CD14-positive monocyte (primary cell): ENCODE measurements around the gene RIT2. TPM values are rescaled to one million over a fixed set of nuclear protein-coding genes. Genes with fewer than 3 reads are reported as not detected.

Experiments used
- DNase-seq, 3 donors: peaks; one replicate each; pipeline ENCODE4 v3.0.0-alpha.2; 2011 to 2022
- H2AFZ ChIP-seq: 2 replicates; pipeline ENCODE4 v1.6.0; 2012; ENCODE audit warnings: mild to moderate bottlenecking, low read depth, low read length, inconsistent platforms; ENCODE audit not compliant: insufficient read depth, poor library complexity, severe bottlenecking
- H3K27ac ChIP-seq, 2 donors: 1 replicate in 1 of 2; 2 replicates in 1 of 2; pipeline ENCODE4 v1.5.1; 2012 to 2013; ENCODE audit warnings: low read length in 2 of 2, control low read depth in 1 of 2, inconsistent platforms in 1 of 2, low read depth in 1 of 2, mild to moderate bottlenecking in 1 of 2
- H3K27me3 ChIP-seq, 2 donors: one replicate each; pipeline versions ENCODE4 v1.6.0 to v1.6.1; 2011 to 2013; ENCODE audit warnings: low read length in 2 of 2; ENCODE audit not compliant: control insufficient read depth in 2 of 2, insufficient read depth in 2 of 2
- H3K36me3 ChIP-seq, 2 donors: replicated peaks in 1 of 2; 1 replicate in 1 of 2; 2 replicates in 1 of 2; pipeline versions ENCODE4 v1.5.1 to v1.6.1; 2012 to 2013; ENCODE audit warnings: low read length in 2 of 2, control low read depth in 1 of 2, inconsistent platforms in 1 of 2, mild to moderate bottlenecking in 1 of 2; ENCODE audit not compliant: insufficient read depth in 2 of 2, control insufficient read depth in 1 of 2
- H3K4me1 ChIP-seq, 2 donors: 1 replicate in 1 of 2; 2 replicates in 1 of 2; pipeline versions ENCODE4 v1.5.1 to v1.6.1; 2012 to 2013; ENCODE audit warnings: low read length in 2 of 2, control low read depth in 1 of 2, inconsistent platforms in 1 of 2, mild to moderate bottlenecking in 1 of 2, moderate library complexity in 1 of 2; ENCODE audit not compliant: insufficient read depth in 2 of 2, control insufficient read depth in 1 of 2
- H3K4me2 ChIP-seq: replicated peaks from 2 replicates; pipeline ENCODE3; 2012; ENCODE audit warnings: low read length, moderate library complexity, mild to moderate bottlenecking; ENCODE audit not compliant: poor library complexity, severe bottlenecking; ENCODE audit errors: extremely low read depth
- H3K4me3 ChIP-seq, 3 experiments: fragments of 200-600 bp in 1 of 3; sonication (generic) in 1 of 3; replicated peaks in 1 of 3; 1 replicate in 2 of 3; 2 replicates in 1 of 3; pipeline ENCODE4 v1.5.1; 2011 to 2013; ENCODE audit warnings: low read length in 3 of 3, mild to moderate bottlenecking in 3 of 3, control low read depth in 2 of 3, low read depth in 2 of 3, inconsistent platforms in 1 of 3, moderate library complexity in 1 of 3
- H3K79me2 ChIP-seq: 2 replicates; pipeline ENCODE4 v1.6.0; 2012; ENCODE audit warnings: mild to moderate bottlenecking, control low read depth, inconsistent platforms, low read length, moderate library complexity; ENCODE audit not compliant: insufficient read depth
- H3K9ac ChIP-seq: 2 replicates; pipeline ENCODE4 v1.6.0; 2017; ENCODE audit warnings: low read length, mild to moderate bottlenecking; ENCODE audit not compliant: insufficient read depth, poor library complexity, severe bottlenecking
- H3K9me3 ChIP-seq, 2 donors: replicated peaks in 1 of 2; 1 replicate in 1 of 2; 2 replicates in 1 of 2; pipeline versions ENCODE4 v1.5.1 to v1.6.1; 2012 to 2013; ENCODE audit warnings: low read length in 2 of 2, control low read depth in 1 of 2; ENCODE audit not compliant: control insufficient read depth in 1 of 2, insufficient read depth in 1 of 2
- H4K20me1 ChIP-seq: 2 replicates; pipeline ENCODE4 v1.6.0; 2012; ENCODE audit warnings: mild to moderate bottlenecking, low read length, control low read depth, moderate library complexity; ENCODE audit not compliant: insufficient read depth
- H3K27ac Mint-ChIP-seq, 7 donors: one replicate each; pipeline ENCODE4 v1.8.0; 2020; ENCODE audit warnings: mild to moderate bottlenecking in 7 of 7, mixed read lengths in 7 of 7, moderate library complexity in 6 of 7, inconsistent platforms in 2 of 7
- H3K27me3 Mint-ChIP-seq, 3 donors: one replicate each; pipeline ENCODE4 v1.8.0; 2021 to 2022; ENCODE audit warnings: low read depth in 3 of 3, mild to moderate bottlenecking in 3 of 3, mixed read lengths in 3 of 3, moderate library complexity in 3 of 3, inconsistent platforms in 1 of 3
- H3K36me3 Mint-ChIP-seq, 2 donors: one replicate each; pipeline ENCODE4 v1.8.0; 2020; ENCODE audit warnings: mixed read lengths in 2 of 2, inconsistent platforms in 1 of 2, mild to moderate bottlenecking in 1 of 2
- H3K4me1 Mint-ChIP-seq: one replicate; pipeline ENCODE4 v1.8.0; 2020; ENCODE audit warnings: mild to moderate bottlenecking, mixed read lengths
- H3K4me3 Mint-ChIP-seq, 2 donors: one replicate each; pipeline ENCODE4 v1.8.0; 2020; ENCODE audit warnings: mild to moderate bottlenecking in 2 of 2, mixed read lengths in 2 of 2, moderate library complexity in 1 of 2
- H3K9me3 Mint-ChIP-seq, 7 donors: one replicate each; pipeline ENCODE4 v1.8.0; 2020 to 2022; ENCODE audit warnings: mixed read lengths in 7 of 7, mild to moderate bottlenecking in 6 of 7, moderate library complexity in 6 of 7, inconsistent platforms in 2 of 7
- WGBS: methylation state at CpG from one replicate; pipeline ENCODE4 v1.1.5; 2013; ENCODE audit warnings: missing lambda C conversion rate; ENCODE audit not compliant: insufficient coverage; 5-methylcytosine and 5-hydroxymethylcytosine counted together
- intact Hi-C, 2 donors: fragments of 100-400 bp; cut with micrococcal nuclease; formaldehyde crosslinking; loops; one replicate each; pipeline versions ENCODE4 v1.15.0 to v1.15.1; 2023
- polyA plus RNA-seq, 3 donors: library from polyadenylated mRNA; depleted of rRNA in 1 of 3; unstranded in 2 of 3; stranded (reverse) in 1 of 3; fragments of 300-500 nt in 2 of 3; fragments of >200 nt in 1 of 3; fragmentation: Illumina TruSeq in 2 of 3; gene quantifications; 1 replicate in 2 of 3; 2 replicates in 1 of 3; pipeline ENCODE4 v1.2.3, GENCODE V29; 2012 to 2021
- TF ChIP-seq, protein P1 (sequence below): fragments of 200-600 bp; IDR thresholded peaks from one replicate; pipeline ENCODE4 v1.8.0; 2022; ENCODE audit warnings: antibody characterized with exemption, mild to moderate bottlenecking

The RIT2 gene
- polyA plus RNA-seq, 3 donors = not detected

GRCh38 chr18:42719221-42719620, 396.3 kb downstream of the RIT2 start:
- Histone ChIP-seq H3K9me3 (no peaks in the 10 kb centered on the region), H3K4me3 (no peak overlapping the region), H3K79me2 (no peaks in the 10 kb centered on the region), H3K36me3 (no peaks in the 10 kb centered on the region), H2AFZ (no peak overlapping the region), H4K20me1 (no peaks in the 10 kb centered on the region), H3K9ac (no peak overlapping the region), H3K4me2 (no peak overlapping the region), H3K4me1 (no peaks in the 10 kb centered on the region), H3K27me3 (no peaks in the 10 kb centered on the region), H3K27ac (no peak overlapping the region)
- Mint-ChIP-seq H3K9me3 (peaks cover 0 to 5% (median 0%) of the 10 kb centered on the region in 7 donors), H3K27me3 (no peaks in the 10 kb centered on the region), H3K4me3 (no peak overlapping the region), H3K36me3 (no peaks in the 10 kb centered on the region), H3K4me1 (no peaks in the 10 kb centered on the region), H3K27ac (no peak overlapping the region)
- DNase-seq = no peak
- WGBS = 75% methylated on average over 2 of the region's 6 CpGs
- intact Hi-C loops = no loop called here
- TF ChIP-seq, protein P1, sequence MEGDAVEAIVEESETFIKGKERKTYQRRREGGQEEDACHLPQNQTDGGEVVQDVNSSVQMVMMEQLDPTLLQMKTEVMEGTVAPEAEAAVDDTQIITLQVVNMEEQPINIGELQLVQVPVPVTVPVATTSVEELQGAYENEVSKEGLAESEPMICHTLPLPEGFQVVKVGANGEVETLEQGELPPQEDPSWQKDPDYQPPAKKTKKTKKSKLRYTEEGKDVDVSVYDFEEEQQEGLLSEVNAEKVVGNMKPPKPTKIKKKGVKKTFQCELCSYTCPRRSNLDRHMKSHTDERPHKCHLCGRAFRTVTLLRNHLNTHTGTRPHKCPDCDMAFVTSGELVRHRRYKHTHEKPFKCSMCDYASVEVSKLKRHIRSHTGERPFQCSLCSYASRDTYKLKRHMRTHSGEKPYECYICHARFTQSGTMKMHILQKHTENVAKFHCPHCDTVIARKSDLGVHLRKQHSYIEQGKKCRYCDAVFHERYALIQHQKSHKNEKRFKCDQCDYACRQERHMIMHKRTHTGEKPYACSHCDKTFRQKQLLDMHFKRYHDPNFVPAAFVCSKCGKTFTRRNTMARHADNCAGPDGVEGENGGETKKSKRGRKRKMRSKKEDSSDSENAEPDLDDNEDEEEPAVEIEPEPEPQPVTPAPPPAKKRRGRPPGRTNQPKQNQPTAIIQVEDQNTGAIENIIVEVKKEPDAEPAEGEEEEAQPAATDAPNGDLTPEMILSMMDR = no peak

DNA sequence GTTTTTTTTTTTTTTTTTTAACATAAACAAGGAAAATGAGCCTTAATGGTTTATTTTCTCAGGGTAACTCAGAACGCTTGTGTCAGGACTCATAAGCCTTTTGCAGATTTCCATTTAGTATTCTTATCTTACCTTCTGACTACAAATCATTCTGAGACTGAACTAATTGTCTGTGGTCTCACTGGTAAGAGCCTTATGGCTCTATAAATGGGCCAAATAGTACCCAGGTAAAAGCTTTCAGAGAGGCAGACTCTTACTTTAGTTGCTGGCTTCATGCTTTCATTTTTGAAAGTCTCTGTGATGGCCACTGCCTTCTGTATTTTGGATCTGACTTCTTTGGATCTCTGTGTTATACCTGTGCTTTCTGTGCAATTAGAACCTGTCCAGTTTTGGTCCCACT, 403.4 kb downstream of the RIT2 start:
- no peak overlapping the region for H3K9ac ChIP-seq
- TF ChIP-seq, protein P1 = no peak
- no peaks in the 10 kb centered on the region for H3K4me1 Mint-ChIP-seq
- peaks cover 0 to 5% (median 0%) of the 10 kb centered on the region in 7 donors for H3K9me3 Mint-ChIP-seq
- no peaks in the 10 kb centered on the region for H3K36me3 Mint-ChIP-seq
- no peak overlapping the region for H2AFZ ChIP-seq
- no peaks in the 10 kb centered on the region for H4K20me1 ChIP-seq
- H3K27me3 Mint-ChIP-seq = no peaks in the 10 kb centered on the region
- no peak overlapping the region for H3K4me3 ChIP-seq
- no peaks in the 10 kb centered on the region for H3K79me2 ChIP-seq
- no peaks in the 10 kb centered on the region for H3K9me3 ChIP-seq
- H3K4me2 ChIP-seq = no peak overlapping the region
- DNase-seq = no peak
- no peak overlapping the region for H3K4me3 Mint-ChIP-seq
- no CpG with 5 or more reads among the region's 1 CpG for WGBS
- no peaks in the 10 kb centered on the region for H3K36me3 ChIP-seq
- no peak overlapping the region for H3K27ac ChIP-seq
- intact Hi-C loops = no loop called here
- no peak overlapping the region for H3K27ac Mint-ChIP-seq
- no peaks in the 10 kb centered on the region for H3K4me1 ChIP-seq
- no peaks in the 10 kb centered on the region for H3K27me3 ChIP-seq
